GM19099 (cell line): Measurements from ENCODE around the gene ZNF672.

Experiments used
- POLR2A ChIP-seq: IDR thresholded peaks from 3 replicates; pipeline ENCODE4 v1.6.1; 2011; ENCODE audit warnings: low read depth; ENCODE audit not compliant: insufficient read length; ENCODE audit errors: extremely low read depth

The ZNF672 gene

DNA sequence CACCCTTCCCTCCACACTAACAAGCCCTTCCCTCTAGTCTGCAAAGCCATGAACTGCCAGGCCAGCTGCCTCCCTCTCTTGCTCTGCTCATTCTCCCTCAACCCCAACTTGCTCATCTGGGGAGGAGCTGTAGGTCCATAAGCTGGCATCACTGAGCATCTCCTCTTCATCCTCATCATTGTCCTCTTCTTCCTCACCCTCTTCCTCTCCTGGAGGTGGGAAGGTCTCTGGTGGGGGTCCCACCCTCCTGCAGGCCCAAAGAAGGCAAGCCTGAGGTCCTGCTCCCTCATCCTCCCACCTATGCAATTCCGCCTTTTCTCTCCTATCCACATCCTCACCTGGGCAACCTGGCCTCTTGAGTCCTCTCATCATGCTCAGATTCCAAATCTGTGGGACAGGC lies 18.2 kb downstream of the ZNF672 start:
- TF ChIP-seq POLR2A = no peak

DNA sequence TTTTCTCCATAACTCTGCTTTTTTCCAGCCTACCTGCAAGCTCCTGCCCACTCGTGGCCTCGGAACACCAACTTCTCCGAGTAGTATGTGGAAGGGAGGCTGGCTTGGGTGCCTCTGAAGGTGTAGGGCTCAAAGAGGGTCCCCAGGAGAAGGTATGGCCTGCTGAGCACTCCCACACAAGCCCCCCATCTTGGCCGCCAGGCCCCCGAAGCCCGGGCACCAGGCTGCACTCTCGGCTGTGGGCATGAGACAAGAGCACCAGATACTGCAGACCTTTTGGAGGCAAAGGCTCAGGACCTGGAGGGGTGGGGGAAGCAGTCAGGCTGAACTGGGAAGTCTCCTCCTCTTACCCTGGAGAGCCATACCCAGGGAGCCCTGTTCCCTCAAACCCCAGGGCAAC lies 19.2 kb downstream of the ZNF672 start:
- TF ChIP-seq POLR2A = no peak

GRCh38 chr1:248857749-248858095 lies 19.7 kb downstream of the ZNF672 start:
- TF ChIP-seq POLR2A = no peak

- no peak for TF ChIP-seq POLR2A
Observed at GRCh38 chr1:248858096-248858890, 20.3 kb downstream of the ZNF672 start.

DNA sequence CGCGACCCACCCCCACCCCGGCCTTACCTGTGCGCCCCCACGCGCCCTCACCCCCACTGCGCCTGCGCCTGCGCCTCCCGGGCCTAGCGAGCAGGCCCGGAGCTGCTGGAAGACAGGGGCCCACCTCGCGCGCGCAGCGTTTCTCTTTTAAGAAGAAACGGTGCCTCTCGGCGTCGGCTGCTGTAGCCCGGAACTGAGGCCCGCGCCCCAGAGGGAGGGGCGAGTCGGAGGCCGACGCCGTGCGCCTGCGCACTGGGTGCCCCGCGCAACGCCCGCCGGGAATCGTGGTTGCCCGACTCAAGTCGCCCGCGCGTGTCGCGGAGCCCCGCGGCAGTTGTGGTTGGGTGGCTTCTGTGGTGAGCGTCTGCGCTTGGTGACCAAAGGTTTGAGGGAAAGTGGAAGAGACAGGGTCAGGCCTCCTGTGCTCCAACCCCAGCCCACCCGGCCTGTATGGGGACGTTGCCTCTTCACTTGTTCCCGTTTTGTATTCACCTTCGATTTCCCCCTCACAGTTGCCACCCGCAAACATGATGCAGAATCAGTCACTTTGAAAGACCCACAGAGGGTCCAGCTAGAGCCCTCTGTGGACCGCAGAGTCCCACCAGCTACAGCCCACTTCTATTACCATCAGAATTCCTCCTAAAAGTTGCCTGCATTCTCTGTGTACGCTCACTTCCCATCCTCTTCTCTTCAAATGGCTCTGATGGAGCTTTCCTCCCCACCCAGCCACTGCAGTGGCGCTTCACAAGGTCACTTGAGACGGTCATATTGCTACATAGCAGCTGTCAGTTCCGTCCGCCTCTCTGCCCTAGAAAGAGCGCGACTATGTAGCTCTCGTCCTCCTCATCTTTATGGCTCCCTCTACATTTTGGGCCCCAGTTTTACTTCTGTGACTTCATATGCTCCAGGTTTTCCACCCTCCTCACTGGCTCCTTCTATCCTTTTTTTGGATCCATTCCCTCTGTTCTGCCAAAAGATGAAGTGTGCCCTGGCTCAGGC lies 21.2 kb downstream of the ZNF672 start, which contains the start of gene ZNF692:
TSS of gene ZNF692 (minus strand) at position 195 of the 999 bp plus-strand sequence. CDS start 776 bp downstream, outside the sequence.
- TF ChIP-seq POLR2A = peak; percentile 95

DNA sequence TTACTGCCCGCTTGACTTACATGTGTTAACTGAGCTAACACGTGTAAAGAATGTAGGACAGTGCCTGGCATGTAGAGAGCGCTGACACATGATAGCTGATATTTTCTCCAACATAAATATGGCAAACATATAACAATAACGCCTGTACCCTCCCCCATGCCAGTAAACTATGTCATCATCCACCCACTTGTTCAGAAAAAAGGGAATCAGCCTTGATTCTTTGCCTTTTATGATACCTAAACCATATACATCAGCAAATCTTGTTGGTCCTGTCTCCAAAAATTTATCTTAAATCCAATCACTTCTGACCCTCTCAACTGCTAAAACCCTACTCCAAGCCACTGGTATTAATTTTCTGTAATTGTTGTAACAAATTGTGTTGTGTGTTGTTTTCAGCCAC lies 22.0 kb downstream of the ZNF672 start:
- TF ChIP-seq POLR2A = no peak

DNA sequence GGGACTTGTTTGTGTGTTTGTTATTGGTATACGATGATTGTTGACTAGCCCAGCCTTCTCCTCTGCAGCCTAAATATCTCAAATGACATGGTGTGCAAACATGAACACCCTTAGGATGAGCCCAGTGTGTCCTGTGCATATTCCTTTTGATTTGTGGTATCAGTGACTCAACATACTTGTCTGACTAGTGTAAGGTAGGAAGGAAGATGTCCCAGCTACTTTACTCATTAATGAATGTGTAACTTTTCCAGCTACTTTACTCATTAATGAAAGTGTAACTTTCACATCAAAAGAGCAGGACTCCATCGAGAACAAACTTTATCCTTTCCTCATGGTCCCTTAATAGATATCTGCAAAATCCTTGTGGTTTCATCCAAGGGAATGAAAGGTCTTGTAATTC lies 23.6 kb downstream of the ZNF672 start:
- TF ChIP-seq POLR2A = no peak

DNA sequence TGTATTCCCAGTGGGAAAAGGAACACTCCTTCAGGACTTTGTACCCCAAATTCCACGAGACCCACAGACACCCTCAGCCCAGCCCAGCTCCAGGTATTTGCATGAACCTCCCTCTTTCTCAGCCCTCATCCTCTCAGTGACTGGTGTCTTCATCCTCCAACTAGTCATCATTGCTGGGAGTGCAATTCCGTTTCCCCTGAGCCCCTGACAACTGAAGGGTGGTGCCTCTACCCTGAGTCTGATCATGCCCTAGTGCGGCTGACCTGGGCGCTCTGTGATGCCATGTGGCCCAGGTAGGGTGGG lies 24.6 kb downstream of the ZNF672 start:
- TF ChIP-seq POLR2A = no peak

GRCh38 chr1:248862998-248863881 lies 25.2 kb downstream of the ZNF672 start:
- TF ChIP-seq POLR2A = peak; percentile 83

- no peak for TF ChIP-seq POLR2A
Observed at GRCh38 chr1:248871837-248872401, 33.9 kb downstream of the ZNF672 start.

GRCh38 chr1:248872752-248873408 lies 34.9 kb downstream of the ZNF672 start:
- TF ChIP-seq POLR2A = peak; percentile 35

DNA sequence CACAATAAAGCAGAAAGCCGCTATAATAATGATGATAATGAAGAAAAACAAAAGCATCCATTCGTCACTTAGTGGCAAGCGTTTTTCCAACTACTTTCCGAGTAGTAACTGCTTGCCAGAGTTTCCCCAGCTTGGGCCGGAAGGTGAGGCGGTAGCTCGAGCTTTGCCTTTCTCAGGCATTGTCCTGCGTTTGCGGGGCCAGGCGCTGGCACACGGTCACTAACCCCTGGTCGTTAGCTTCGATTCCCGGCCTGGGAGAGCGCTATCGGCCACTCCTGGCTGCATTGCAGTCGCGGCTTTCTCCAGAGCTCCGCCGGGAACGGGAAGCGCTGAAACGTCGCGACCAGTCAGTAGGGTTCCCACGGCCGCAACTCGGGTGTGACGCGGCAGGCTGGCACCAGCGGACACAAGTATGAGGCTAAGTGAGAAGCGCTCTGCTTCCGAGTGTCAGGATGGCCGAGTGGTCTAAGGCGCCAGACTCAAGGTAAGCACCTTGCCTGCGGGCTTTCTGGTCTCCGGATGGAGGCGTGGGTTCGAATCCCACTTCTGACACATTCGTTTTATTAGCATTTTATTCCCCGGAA lies 35.5 kb downstream of the ZNF672 start:
- TF ChIP-seq POLR2A = peak; percentile 49

DNA sequence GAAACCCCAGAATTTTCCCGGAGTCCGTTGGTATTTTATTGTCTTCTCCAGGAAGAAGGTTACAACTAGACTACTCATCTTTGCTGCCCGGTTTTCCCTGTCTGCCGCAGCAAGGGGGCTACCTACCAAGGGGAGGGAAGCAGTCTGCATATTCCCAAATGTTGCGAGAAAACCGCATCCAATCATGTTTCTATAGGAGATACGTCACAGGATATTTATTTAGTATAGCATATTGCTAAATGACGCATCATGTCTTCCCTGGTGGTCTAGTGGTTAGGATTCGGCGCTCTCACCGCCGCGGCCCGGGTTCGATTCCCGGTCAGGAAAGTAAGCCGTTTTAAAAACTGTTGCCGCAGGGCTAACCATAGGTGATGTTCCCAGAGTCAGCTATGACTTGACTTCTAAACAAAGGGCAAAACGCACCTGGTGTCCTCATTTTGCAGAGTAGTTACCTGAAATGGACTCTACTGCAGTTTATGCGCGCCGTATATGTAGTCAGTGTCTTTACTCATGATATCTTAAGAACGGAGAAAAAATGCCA lies 36.0 kb downstream of the ZNF672 start:
- TF ChIP-seq POLR2A = no peak
